CD4-positive, alpha-beta T cell (primary cell): ENCODE results near the gene ADGRG1. TPM values are rescaled to one million over a fixed set of nuclear protein-coding genes. Genes with fewer than 3 reads are reported as not detected.

Experiments used
- ATAC-seq: fragments of 200-7000 bp; cut with Tn5 transposase; one replicate; pipeline ENCODE4 v1.10.0; 2022; ENCODE audit warnings: mild to moderate bottlenecking; ENCODE audit not compliant: poor library complexity
- CTCF ChIA-PET: fragments of 350-600 bp; sonication (Branson Sonifier 250); formaldehyde crosslinking; loops from one replicate; lab custom pipeline; 2021; ENCODE audit warnings: antibody characterized with exemption, inconsistent platforms; lab: Charles Lee
- POLR2A ChIA-PET: fragments of 350-600 bp; sonication (Branson Sonifier 250); formaldehyde crosslinking; loops from one replicate; lab custom pipeline; 2021; ENCODE audit warnings: antibody characterized with exemption, inconsistent platforms; lab: Charles Lee
- DNase-seq, 14 experiments: peaks; one replicate each; pipeline ENCODE4 v3.0.0-alpha.2; 2013 to 2020; ENCODE audit warnings: mixed read lengths in 2 of 14
- H3K27ac ChIP-seq, 2 donors: one replicate each; pipeline versions ENCODE4 v1.5.1 to v1.7.0; 2013; ENCODE audit warnings: low read length in 2 of 2, low read depth in 1 of 2, mild to moderate bottlenecking in 1 of 2
- H3K27me3 ChIP-seq, 2 experiments: 1 replicate in 1 of 2; 2 replicates in 1 of 2; pipeline versions ENCODE4 v1.6.1 to v1.7.0; 2013; ENCODE audit warnings: low read length in 2 of 2, control low read depth in 1 of 2, mild to moderate bottlenecking in 1 of 2, moderate library complexity in 1 of 2; ENCODE audit not compliant: insufficient read depth in 2 of 2, control insufficient read depth in 1 of 2
- H3K36me3 ChIP-seq: one replicate; pipeline ENCODE4 v1.6.1; 2013; ENCODE audit warnings: low read length, control low read depth; ENCODE audit not compliant: insufficient read depth
- H3K4me1 ChIP-seq: one replicate; pipeline ENCODE4 v1.6.1; 2013; ENCODE audit warnings: low read length, control low read depth; ENCODE audit not compliant: insufficient read depth
- H3K4me3 ChIP-seq: one replicate; pipeline ENCODE4 v1.5.1; 2013; ENCODE audit warnings: mild to moderate bottlenecking, low read length, moderate library complexity
- H3K9me3 ChIP-seq, 2 experiments: 1 replicate in 1 of 2; 2 replicates in 1 of 2; pipeline versions ENCODE4 v1.6.1 to v1.7.0; 2013; ENCODE audit warnings: low read length in 2 of 2, mild to moderate bottlenecking in 2 of 2, control low read depth in 1 of 2, moderate library complexity in 1 of 2; ENCODE audit not compliant: control insufficient read depth in 1 of 2, insufficient read depth in 1 of 2
- H3K27ac Mint-ChIP-seq: one replicate; pipeline ENCODE4 v1.8.0; 2020; ENCODE audit warnings: mixed read lengths
- H3K27me3 Mint-ChIP-seq: one replicate; pipeline ENCODE4 v1.8.0; 2021; ENCODE audit warnings: mixed read lengths
- H3K36me3 Mint-ChIP-seq: one replicate; pipeline ENCODE4 v1.8.0; 2021; ENCODE audit warnings: low read depth, mixed read lengths
- H3K4me1 Mint-ChIP-seq: one replicate; pipeline ENCODE4 v1.8.0; 2021; ENCODE audit warnings: low read depth, mixed read lengths
- H3K4me3 Mint-ChIP-seq: one replicate; pipeline ENCODE4 v1.8.0; 2020; ENCODE audit warnings: mild to moderate bottlenecking, mixed read lengths
- H3K9me3 Mint-ChIP-seq: one replicate; pipeline ENCODE4 v1.8.0; 2020; ENCODE audit warnings: mixed read lengths
- intact Hi-C, 2 experiments: fragments of 100-400 bp; cut with DNase I in 1 of 2; cut with micrococcal nuclease in 1 of 2; formaldehyde crosslinking; loops; one replicate each; pipeline versions ENCODE4 v1.15.1 to v1.9.0; 2023 to 2025; cut with DNase I, micrococcal nuclease
- total RNA-seq, 174 experiments: library from RNA in 2 of 174; stranded (reverse) in 2 of 174; gene quantifications; one replicate each; pipeline ENCODE4 v1.2.3 and lab custom pipeline; 2021 to 2026
- TF ChIP-seq, protein P1 (sequence below): fragments of 200-600 bp; IDR thresholded peaks from one replicate; pipeline ENCODE4 v1.8.0; 2022; ENCODE audit warnings: antibody characterized with exemption, mild to moderate bottlenecking

The ADGRG1 gene
- total RNA-seq, 2 experiments from 2014 or later: 1.8 to 2.3 TPM

DNA sequence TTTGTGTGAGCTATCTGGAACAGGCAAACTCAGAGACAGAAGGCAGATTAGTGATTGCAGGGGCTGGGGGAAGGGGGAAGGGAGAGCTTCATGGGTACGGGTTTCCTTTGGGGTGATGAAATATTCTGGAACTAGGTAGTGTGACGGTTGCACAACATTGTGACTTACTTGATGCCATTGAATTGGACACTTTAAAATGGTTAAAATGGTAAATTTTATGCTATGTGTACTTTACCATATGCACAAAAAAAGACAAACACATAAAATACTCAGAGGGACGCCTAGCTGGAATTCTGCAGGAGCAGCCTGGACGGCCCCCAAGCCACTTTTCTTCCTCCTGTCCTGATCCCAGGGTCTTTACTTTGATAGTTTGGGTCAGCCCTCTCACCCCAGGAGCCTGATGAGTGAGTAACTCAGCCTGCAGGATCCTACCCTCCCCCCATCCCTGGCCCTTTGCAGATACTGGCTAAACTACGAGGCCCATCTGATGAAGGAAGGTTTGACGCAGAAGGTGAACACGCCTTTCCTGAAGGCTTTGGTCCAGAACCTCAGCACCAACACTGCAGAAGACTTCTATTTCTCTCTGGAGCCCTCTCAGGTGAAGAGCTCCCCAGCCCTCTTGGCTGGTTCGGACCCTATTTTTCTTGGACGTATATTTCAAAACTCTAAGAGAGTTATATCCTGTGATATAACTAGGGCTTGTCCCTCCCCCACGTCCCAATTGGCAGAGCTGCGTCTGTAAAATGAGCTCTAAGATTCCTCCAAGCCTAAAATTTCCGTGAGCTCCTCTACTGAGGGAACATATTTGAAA lies 47.5 kb downstream of the ADGRG1 start:
- CTCF ChIA-PET: no interaction called here
- no peak for DNase-seq

DNA sequence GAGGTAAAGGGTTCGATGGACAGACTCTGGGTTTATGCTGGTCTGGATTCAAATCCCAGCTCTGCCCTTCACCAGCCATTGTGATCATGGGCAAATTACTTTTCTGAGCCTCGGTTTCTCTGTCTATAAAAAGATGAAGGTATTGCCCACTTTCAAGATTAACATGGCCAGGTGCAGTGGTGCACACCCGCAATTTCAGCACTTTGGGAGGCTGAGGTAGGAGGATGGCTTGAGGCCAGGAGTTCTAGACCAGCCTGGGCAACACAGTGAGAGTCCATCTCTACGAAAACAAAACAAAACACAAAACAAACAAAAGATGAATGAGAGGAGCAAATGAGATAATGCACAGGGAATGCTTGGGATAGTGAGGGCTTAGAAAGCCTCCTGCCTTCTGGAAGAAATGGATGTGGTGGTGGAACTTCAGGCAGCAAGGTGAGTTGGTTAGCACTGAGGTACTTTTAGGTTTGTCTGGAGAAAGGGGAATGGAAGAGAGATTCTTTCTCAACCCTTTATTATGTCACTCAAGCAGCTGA lies 48.2 kb downstream of the ADGRG1 start:
- no peaks in the 10 kb centered on the region for H3K27me3 Mint-ChIP-seq
- H3K27ac Mint-ChIP-seq: no peak overlapping the region
- Histone ChIP-seq H3K27ac (no peak overlapping the region), H3K27me3 (no peaks in the 10 kb centered on the region), H3K36me3 (no peaks in the 10 kb centered on the region), H3K4me1 (no peaks in the 10 kb centered on the region), H3K4me3 (no peak overlapping the region), H3K9me3 (no peaks in the 10 kb centered on the region)
- DNase-seq (no peak), ATAC-seq (no peak)
- no peaks in the 10 kb centered on the region for H3K36me3 Mint-ChIP-seq
- H3K9me3 Mint-ChIP-seq: no peaks in the 10 kb centered on the region
- no peaks in the 10 kb centered on the region for H3K4me1 Mint-ChIP-seq
- intact Hi-C loops: no loop called here
- H3K4me3 Mint-ChIP-seq: no peak overlapping the region
- POLR2A ChIA-PET: interaction anchor here (0.6 kb wide), 1 partner anchor 698 kb away, joined by 3 read pairs; no protein-coding TSS in a partner anchor
- TF ChIP-seq, protein P1, sequence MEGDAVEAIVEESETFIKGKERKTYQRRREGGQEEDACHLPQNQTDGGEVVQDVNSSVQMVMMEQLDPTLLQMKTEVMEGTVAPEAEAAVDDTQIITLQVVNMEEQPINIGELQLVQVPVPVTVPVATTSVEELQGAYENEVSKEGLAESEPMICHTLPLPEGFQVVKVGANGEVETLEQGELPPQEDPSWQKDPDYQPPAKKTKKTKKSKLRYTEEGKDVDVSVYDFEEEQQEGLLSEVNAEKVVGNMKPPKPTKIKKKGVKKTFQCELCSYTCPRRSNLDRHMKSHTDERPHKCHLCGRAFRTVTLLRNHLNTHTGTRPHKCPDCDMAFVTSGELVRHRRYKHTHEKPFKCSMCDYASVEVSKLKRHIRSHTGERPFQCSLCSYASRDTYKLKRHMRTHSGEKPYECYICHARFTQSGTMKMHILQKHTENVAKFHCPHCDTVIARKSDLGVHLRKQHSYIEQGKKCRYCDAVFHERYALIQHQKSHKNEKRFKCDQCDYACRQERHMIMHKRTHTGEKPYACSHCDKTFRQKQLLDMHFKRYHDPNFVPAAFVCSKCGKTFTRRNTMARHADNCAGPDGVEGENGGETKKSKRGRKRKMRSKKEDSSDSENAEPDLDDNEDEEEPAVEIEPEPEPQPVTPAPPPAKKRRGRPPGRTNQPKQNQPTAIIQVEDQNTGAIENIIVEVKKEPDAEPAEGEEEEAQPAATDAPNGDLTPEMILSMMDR: no peak
- CTCF ChIA-PET: no interaction called here

More for the DNA sequence above, 47.5 kb downstream of the ADGRG1 start:
- Mint-ChIP-seq H3K4me1 (no peaks in the 10 kb centered on the region), H3K27me3 (no peaks in the 10 kb centered on the region), H3K4me3 (no peak overlapping the region), H3K9me3 (no peaks in the 10 kb centered on the region), H3K36me3 (no peaks in the 10 kb centered on the region), H3K27ac (no peak overlapping the region)
- no peaks in the 10 kb centered on the region for H3K9me3 ChIP-seq
- H3K4me3 ChIP-seq: no peak overlapping the region
- intact Hi-C loops: no loop called here
- no peak for ATAC-seq
- no peaks in the 10 kb centered on the region for H3K4me1 ChIP-seq
- H3K36me3 ChIP-seq: no peaks in the 10 kb centered on the region
- H3K27ac ChIP-seq: no peak overlapping the region
- no peaks in the 10 kb centered on the region for H3K27me3 ChIP-seq
- TF ChIP-seq, protein P1: no peak
- POLR2A ChIA-PET: interaction anchor here (0.6 kb wide), 1 partner anchor 699 kb away, joined by 3 read pairs; no protein-coding TSS in a partner anchor

DNA sequence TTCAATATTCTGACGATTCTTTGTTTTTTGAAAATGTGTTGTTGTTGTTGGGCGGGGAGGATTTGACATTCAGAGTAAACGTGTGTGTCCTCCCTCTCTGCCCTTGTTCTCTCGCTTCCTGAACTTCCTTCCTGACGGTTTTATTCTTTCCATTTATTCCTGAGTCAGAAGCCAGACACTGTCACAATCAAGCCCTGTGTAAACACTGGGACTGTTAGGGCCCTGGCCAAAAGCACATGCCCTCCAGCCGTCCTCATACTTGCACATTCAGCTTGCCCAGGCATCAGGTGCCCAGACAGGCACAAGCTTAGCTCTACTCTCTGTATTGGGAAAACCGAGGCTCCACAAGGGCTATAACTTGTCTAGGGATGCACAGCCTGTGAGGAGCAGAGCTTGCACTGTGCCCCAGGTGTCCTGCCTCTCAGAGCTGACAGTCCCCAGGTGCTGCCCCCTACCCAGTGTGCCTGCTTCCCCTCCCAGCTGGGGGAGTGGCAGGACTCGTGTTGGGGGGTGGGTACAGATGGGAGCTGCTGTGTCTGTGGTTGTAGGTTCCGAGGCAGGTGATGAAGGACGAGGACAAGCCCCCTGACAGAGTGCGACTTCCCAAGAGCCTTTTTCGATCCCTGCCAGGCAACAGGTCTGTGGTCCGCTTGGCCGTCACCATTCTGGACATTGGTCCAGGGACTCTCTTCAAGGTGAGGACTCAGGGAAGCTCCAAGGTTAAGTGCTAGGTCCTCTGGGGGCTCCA lies 49.4 kb downstream of the ADGRG1 start:
- TF ChIP-seq, protein P1: no peak
- Histone ChIP-seq H3K27ac (no peak overlapping the region), H3K4me1 (no peaks in the 10 kb centered on the region), H3K4me3 (no peak overlapping the region), H3K36me3 (no peaks in the 10 kb centered on the region), H3K27me3 (no peaks in the 10 kb centered on the region), H3K9me3 (no peaks in the 10 kb centered on the region)
- ATAC-seq: no peak
- Mint-ChIP-seq H3K4me3 (no peak overlapping the region), H3K27me3 (no peaks in the 10 kb centered on the region), H3K4me1 (no peaks in the 10 kb centered on the region), H3K27ac (no peak overlapping the region), H3K36me3 (no peaks in the 10 kb centered on the region), H3K9me3 (no peaks in the 10 kb centered on the region)
- POLR2A ChIA-PET: no interaction called here
- DNase-seq: no peak
- CTCF ChIA-PET: no interaction called here
- intact Hi-C loops: no loop called here
